HCT116 (cell line): ENCODE results near the gene GOLGA6L24. TPM values are rescaled to one million over a fixed set of nuclear protein-coding genes. Genes with fewer than 3 reads are reported as not detected.
"Not testable (repeated sequence)": the region's sequence is repeated elsewhere in the genome, so short reads cannot be mapped to it uniquely, and the experiment has no call there.

Source experiments
- ATAC-seq: fragments of 200-7000 bp; cut with Tn5 transposase; 2 replicates; pipeline ENCODE4 v1.9.1; 2020; ENCODE audit warnings: mild to moderate bottlenecking, moderate library complexity
- BruUV-seq: library from RNA; stranded (reverse); fragments of 400-500 nt; replicated peaks from 2 replicates; lab custom pipeline; 2021; lab: Mats Ljungman, UMichigan
- CTCF ChIA-PET: fragments of 300-600 bp; sonication (Branson Sonifier 250); formaldehyde crosslinking; loops from one replicate; lab custom pipeline; 2021; ENCODE audit warnings: antibody characterized with exemption; lab: Charles Lee
- POLR2A ChIA-PET: fragments of 300-600, 350-600 bp; sonication (Branson Sonifier 250); formaldehyde crosslinking; loops from one replicate; lab custom pipeline; 2021; ENCODE audit warnings: antibody characterized with exemption; lab: Charles Lee
- RAD21 ChIA-PET, 2 experiments: fragments of 300-600 bp; sonication (Branson Sonifier 250); formaldehyde crosslinking; loops; one replicate each; lab custom pipeline; 2023; ENCODE audit warnings: low total read pairs in 2 of 2; ENCODE audit not compliant: uncharacterized antibody in 2 of 2, unreplicated experiment in 2 of 2, low non-redundant PET in 1 of 2; lab: Charles Lee
- DNase-seq: peaks from one replicate; pipeline ENCODE4 v3.0.0-alpha.2; 2010; ENCODE audit warnings: low read depth, low spot score
- H2AFZ ChIP-seq: fragments of 200-600 bp; shearing (Covaris generic), sonication (generic); 2 replicates; pipeline ENCODE4 v1.6.1; 2017; ENCODE audit warnings: low read depth, mixed run types, mixed read lengths, antibody characterized with exemption, low read length; ENCODE audit not compliant: poor library complexity, severe bottlenecking
- H3K27ac ChIP-seq: 2 replicates; pipeline ENCODE4 v1.5.1; 2012; ENCODE audit warnings: low read depth, low read length
- H3K27me3 ChIP-seq: fragments of 200-600 bp; sonication (generic); 2 replicates; pipeline ENCODE4 v1.6.1; 2016; ENCODE audit warnings: mixed run types, low read length, mixed read lengths; ENCODE audit not compliant: insufficient read depth
- H3K36me3 ChIP-seq, 2 experiments: fragments of 200-500 bp in 1 of 2; fragments of 200-600 bp in 1 of 2; sonication (Bioruptor generic) in 1 of 2; sonication (generic) in 1 of 2; 2 replicates each; pipeline versions ENCODE4 v1.5.1 to v1.6.1; 2014 to 2016; ENCODE audit warnings: low read length in 2 of 2, inconsistent platforms in 1 of 2, mixed read lengths in 1 of 2, mixed run types in 1 of 2; ENCODE audit not compliant: insufficient read depth in 2 of 2, control insufficient read depth in 1 of 2
- H3K4me1 ChIP-seq, 2 experiments: fragments of 200-600 bp in 1 of 2; sonication (generic) in 1 of 2; 2 replicates each; pipeline versions ENCODE4 v1.5.1 to v1.6.1; 2012 to 2017; ENCODE audit warnings: low read length in 2 of 2, inconsistent platforms in 1 of 2, mild to moderate bottlenecking in 1 of 2, mixed read lengths in 1 of 2, mixed run types in 1 of 2, moderate library complexity in 1 of 2; ENCODE audit not compliant: insufficient read depth in 2 of 2, control insufficient read depth in 1 of 2
- H3K4me2 ChIP-seq: fragments of 200-600 bp; sonication (generic); 2 replicates; pipeline ENCODE4 v1.6.1; 2017; ENCODE audit warnings: mixed run types, low read length, mixed read lengths
- H3K4me3 ChIP-seq, 2 experiments: fragments of 200-600 bp in 1 of 2; sonication (generic) in 1 of 2; replicated peaks in 1 of 2; 2 replicates each; pipeline ENCODE4 v1.5.1; 2011 to 2016; ENCODE audit warnings: low read length in 2 of 2, control low read depth in 1 of 2, low read depth in 1 of 2, mild to moderate bottlenecking in 1 of 2, mixed read lengths in 1 of 2, mixed run types in 1 of 2
- H3K79me2 ChIP-seq: fragments of 200-600 bp; sonication (generic); 2 replicates; pipeline ENCODE4 v1.6.1; 2017; ENCODE audit warnings: mild to moderate bottlenecking, mixed run types, low read length, moderate library complexity, mixed read lengths; ENCODE audit not compliant: insufficient read depth
- H3K9ac ChIP-seq: fragments of 200-600 bp; sonication (generic); 2 replicates; pipeline ENCODE4 v1.6.1; 2016; ENCODE audit warnings: low read length, mixed read lengths
- H3K9me2 ChIP-seq: fragments of 200-600 bp; sonication (generic), shearing (Covaris generic); 2 replicates; pipeline ENCODE4 v1.6.1; 2017; ENCODE audit warnings: mixed run types, mild to moderate bottlenecking, moderate library complexity; ENCODE audit not compliant: insufficient read depth
- H3K9me3 ChIP-seq, 2 experiments: fragments of 200-500 bp in 1 of 2; fragments of 200-600 bp in 1 of 2; sonication (Bioruptor generic) in 1 of 2; sonication (generic) in 1 of 2; 2 replicates each; pipeline ENCODE4 v1.6.1; 2014 to 2017; ENCODE audit warnings: low read length in 2 of 2, mixed read lengths in 2 of 2, inconsistent platforms in 1 of 2, low read depth in 1 of 2, mild to moderate bottlenecking in 1 of 2, mixed run types in 1 of 2, moderate library complexity in 1 of 2; ENCODE audit not compliant: control insufficient read depth in 1 of 2, insufficient read depth in 1 of 2
- H4K20me1 ChIP-seq: fragments of 200-600 bp; sonication (generic), shearing (Covaris generic); 2 replicates; pipeline ENCODE4 v1.6.1; 2017; ENCODE audit warnings: mixed run types, mild to moderate bottlenecking, moderate library complexity; ENCODE audit not compliant: insufficient read depth
- ZFX ChIP-seq: fragments of 450-650 bp; IDR thresholded peaks from 2 replicates; pipeline ENCODE4 v1.6.1; 2017
- intact Hi-C: fragments of 100-400 bp; cut with micrococcal nuclease; formaldehyde crosslinking; loops from 2 replicates; pipeline ENCODE4 v1.10.0; 2022
- total RNA-seq: library from RNA; stranded (reverse); gene quantifications from one replicate; pipeline ENCODE4 v1.2.1, GENCODE V29; 2021; ENCODE audit not compliant: unreplicated experiment

Gene GOLGA6L24
- total RNA-seq, 1 experiment from 2014 or later: not detected

DNA sequence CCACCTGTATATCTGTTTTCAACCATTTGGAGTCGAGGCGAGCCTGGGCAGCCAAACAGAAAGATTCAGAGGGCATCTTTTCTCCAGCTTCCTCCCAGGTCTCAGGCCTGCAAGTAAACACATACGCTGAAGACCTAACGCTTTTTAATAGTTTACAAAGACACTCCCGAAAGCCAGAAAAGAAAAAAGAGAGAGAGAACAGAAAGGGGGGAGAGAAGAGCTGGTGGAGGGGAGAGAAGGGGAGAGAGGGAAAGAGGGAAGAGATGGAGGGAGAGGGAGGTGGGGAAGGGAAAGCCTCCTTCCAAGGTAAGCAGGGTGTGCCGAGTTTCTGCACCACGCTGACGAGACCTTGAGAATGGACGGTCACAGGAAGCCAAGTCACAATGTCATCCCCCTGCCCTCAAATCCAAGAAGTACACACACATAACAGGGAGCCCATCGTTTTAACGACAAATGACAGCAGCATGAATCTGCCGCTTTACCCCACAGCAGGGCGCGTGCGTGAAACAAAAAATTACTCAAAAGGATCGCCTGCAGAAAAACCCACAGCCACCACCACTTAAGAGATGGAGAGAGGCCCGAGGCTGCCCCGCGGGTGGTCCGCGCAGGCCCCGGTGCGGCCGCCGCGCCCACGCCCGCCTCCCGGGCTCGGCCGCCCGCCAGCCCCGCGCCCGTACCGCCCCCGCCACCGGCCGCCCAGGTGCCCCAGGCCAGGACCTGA lies 36.4 kb downstream of the GOLGA6L24 start:
- H3K4me2 ChIP-seq: peak overlapping the region; percentile 55
- CTCF ChIA-PET, H3K36me3 ChIP-seq, H3K9me2 ChIP-seq, H2AFZ ChIP-seq, BruUV-seq, RAD21 ChIA-PET, POLR2A ChIA-PET, H3K4me1 ChIP-seq, ATAC-seq, H3K27me3 ChIP-seq, intact Hi-C loops, H3K9me3 ChIP-seq, H3K27ac ChIP-seq, DNase-seq, H4K20me1 ChIP-seq: not testable (repeated sequence)
- peaks cover 25% of the 10 kb centered on the region for H3K79me2 ChIP-seq
- peak; percentile 53 for TF ChIP-seq ZFX
- peak overlapping the region; percentile 49; the same call in 1 of the 2 replicates for H3K9ac ChIP-seq
- peak overlapping the region; percentile 44 to 52 for H3K4me3 ChIP-seq

DNA sequence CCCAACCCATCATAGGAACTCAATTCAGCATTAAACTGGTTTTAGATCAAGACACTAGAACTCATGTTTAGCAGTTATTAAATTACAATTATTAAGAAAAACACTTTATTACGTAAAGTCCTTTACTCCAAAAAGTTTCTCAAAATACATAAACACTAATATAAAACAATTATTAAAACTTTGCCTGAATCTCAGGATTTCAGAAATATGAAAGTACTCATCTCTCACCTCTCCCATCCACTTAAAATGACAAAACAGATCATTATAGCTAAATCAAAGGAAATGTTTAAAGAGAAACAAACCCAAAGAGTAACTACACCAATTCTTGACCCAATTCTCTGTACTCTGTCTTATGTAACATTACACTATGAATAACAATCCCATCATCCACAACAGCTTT lies 38.2 kb downstream of the GOLGA6L24 start:
- H3K36me3 ChIP-seq, BruUV-seq, H3K9me2 ChIP-seq, H3K9me3 ChIP-seq, H3K27me3 ChIP-seq, H4K20me1 ChIP-seq, RAD21 ChIA-PET, H3K4me2 ChIP-seq, POLR2A ChIA-PET, H3K4me1 ChIP-seq, H2AFZ ChIP-seq, H3K4me3 ChIP-seq, DNase-seq, CTCF ChIA-PET, H3K9ac ChIP-seq, H3K27ac ChIP-seq, intact Hi-C loops, ATAC-seq: not testable (repeated sequence)
- H3K79me2 ChIP-seq: peaks cover 34% of the 10 kb centered on the region

DNA sequence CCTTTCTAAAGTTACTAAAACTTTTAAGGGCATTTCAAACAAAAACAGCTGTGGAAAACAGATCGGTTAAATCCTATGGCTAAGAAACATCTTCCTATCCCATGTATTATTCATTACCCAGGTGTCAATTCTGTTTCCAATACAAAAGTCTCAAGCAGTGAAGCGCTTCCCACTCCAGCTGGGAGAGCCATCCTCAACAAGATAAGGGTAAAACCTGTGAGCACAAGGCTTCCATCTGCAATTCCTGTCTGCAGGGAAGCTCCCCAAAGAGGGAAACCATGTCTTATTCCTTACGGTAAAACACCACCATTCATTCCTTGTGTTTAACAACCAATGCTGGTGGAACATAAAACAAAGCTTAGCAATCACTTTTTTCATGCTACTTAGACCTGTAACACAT lies 39.1 kb downstream of the GOLGA6L24 start:
- ATAC-seq, H3K27me3 ChIP-seq, H3K9me2 ChIP-seq, H2AFZ ChIP-seq, CTCF ChIA-PET, H3K4me3 ChIP-seq, intact Hi-C loops, H4K20me1 ChIP-seq, DNase-seq, H3K36me3 ChIP-seq, BruUV-seq, H3K9me3 ChIP-seq, H3K27ac ChIP-seq, H3K9ac ChIP-seq, RAD21 ChIA-PET, H3K4me1 ChIP-seq, POLR2A ChIA-PET, H3K4me2 ChIP-seq: not testable (repeated sequence)
- peaks cover 40% of the 10 kb centered on the region for H3K79me2 ChIP-seq

DNA sequence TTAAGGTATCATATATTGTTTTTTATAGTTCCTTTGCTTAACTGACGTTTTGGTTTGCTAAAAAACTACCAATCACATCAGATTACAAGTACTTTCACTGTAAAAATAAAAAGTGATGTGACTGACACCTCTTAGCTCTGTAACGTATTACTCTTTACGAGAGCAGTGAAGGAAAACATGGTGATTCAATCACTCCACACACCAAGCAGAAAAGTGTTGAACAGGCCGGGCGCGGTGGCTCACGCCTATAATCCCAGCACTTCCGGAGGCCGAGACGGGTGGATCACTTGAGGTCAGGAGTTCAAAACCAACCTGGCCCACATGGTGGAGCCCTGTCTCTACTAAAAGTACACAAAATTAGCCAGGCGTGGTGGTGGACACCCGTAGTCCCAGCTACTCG lies 39.8 kb downstream of the GOLGA6L24 start:
- CTCF ChIA-PET, H3K27ac ChIP-seq, BruUV-seq, ATAC-seq, H2AFZ ChIP-seq, intact Hi-C loops, H3K27me3 ChIP-seq, H3K9me2 ChIP-seq, POLR2A ChIA-PET, H3K9ac ChIP-seq, DNase-seq, H3K4me2 ChIP-seq, H4K20me1 ChIP-seq, H3K4me3 ChIP-seq, H3K4me1 ChIP-seq, H3K9me3 ChIP-seq, H3K36me3 ChIP-seq, RAD21 ChIA-PET: not testable (repeated sequence)
- peaks cover 43% of the 10 kb centered on the region for H3K79me2 ChIP-seq
